K562 (cell line): ENCODE results near the gene ZNF581. TPM values are rescaled to one million over a fixed set of nuclear protein-coding genes. Genes with fewer than 3 reads are reported as not detected.

Source experiments
- CBX5 ChIP-seq: IDR thresholded peaks from 2 replicates; pipeline ENCODE4 v1.6.1; 2014; ENCODE audit warnings: low read depth, borderline replicate concordance
- CREM ChIP-seq: IDR thresholded peaks from 2 replicates; pipeline ENCODE4 v1.6.1; 2014; ENCODE audit warnings: antibody characterized with exemption, low read depth
- ETV6 ChIP-seq, 3 experiments: fragments of 150-350 bp in 1 of 3; sonication (generic) in 1 of 3; formaldehyde crosslinking in 1 of 3; IDR thresholded peaks; 2 replicates each; pipeline versions ENCODE4 v1.6.1 to v1.8.0; 2014 to 2022; ENCODE audit warnings: borderline replicate concordance in 2 of 3, low read depth in 2 of 3, antibody characterized with exemption in 1 of 3, low read length in 1 of 3, mild to moderate bottlenecking in 1 of 3, missing genetic modification reagents in 1 of 3
- FOSL1 ChIP-seq: fragments of 200-800 bp; sonication (Bioruptor generic); conservative IDR thresholded peaks from 2 replicates; pipeline ENCODE4 v1.6.1; 2016; ENCODE audit warnings: missing genetic modification characterization, missing compliant biosample characterization
- GABPB2 ChIP-seq: fragments of 250-450 bp; sonication (Bioruptor Pico); conservative IDR thresholded peaks from 2 replicates; pipeline ENCODE4 v1.5.1; 2021; ENCODE audit warnings: mild to moderate bottlenecking
- GATAD2A ChIP-seq: fragments of 450-650 bp; IDR thresholded peaks from 2 replicates; pipeline ENCODE4 v1.6.1; 2017
- HCFC1 ChIP-seq: IDR thresholded peaks from 2 replicates; pipeline ENCODE4 v1.6.1; 2012; ENCODE audit warnings: low read depth, low read length, improper control_type of control experiment
- KDM5B ChIP-seq: fragments of 200-600 bp; sonication (generic); IDR thresholded peaks from 2 replicates; pipeline ENCODE4 v1.6.1; 2012; ENCODE audit warnings: low read depth, mild to moderate bottlenecking, moderate library complexity, low read length, control low read depth, inconsistent platforms; ENCODE audit not compliant: insufficient replicate concordance
- MLX ChIP-seq, 2 experiments: fragments of 450-650 bp in 1 of 2; sonication (generic) in 1 of 2; formaldehyde crosslinking; conservative IDR thresholded peaks; 2 replicates each; pipeline versions ENCODE4 v1.4.0 to v1.8.1; 2020 to 2022; ENCODE audit warnings: mild to moderate bottlenecking in 1 of 2, missing genetic modification reagents in 1 of 2
- NEUROD1 ChIP-seq: fragments of 150-350 bp; IDR thresholded peaks from 2 replicates; pipeline ENCODE4 v1.6.1; 2014; ENCODE audit warnings: borderline replicate concordance, low read length, low read depth; ENCODE audit not compliant: partially characterized antibody
- NRF1 ChIP-seq, 2 experiments: fragments of 450-650 bp; IDR thresholded peaks in 1 of 2; conservative IDR thresholded peaks in 1 of 2; 2 replicates each; pipeline ENCODE4 v1.6.1; 2014; ENCODE audit warnings: mild to moderate bottlenecking in 2 of 2
- PHF8 ChIP-seq: fragments of 200-600 bp; sonication (generic); IDR thresholded peaks from 2 replicates; pipeline ENCODE4 v1.6.1; 2012; ENCODE audit warnings: mixed run types, mild to moderate bottlenecking, inconsistent platforms, low read length, moderate library complexity, borderline replicate concordance
- PML ChIP-seq: IDR thresholded peaks from 2 replicates; pipeline ENCODE4 v1.6.1; 2012; ENCODE audit warnings: low read length, inconsistent platforms
- POLR2A ChIP-seq: fragments of 450-650 bp; conservative IDR thresholded peaks from 2 replicates; pipeline ENCODE4 v1.6.1; 2016
- POLR2AphosphoS5 ChIP-seq: IDR thresholded peaks from 2 replicates; pipeline ENCODE4 v1.6.1; 2011; ENCODE audit warnings: mild to moderate bottlenecking, low read depth, low read length, moderate library complexity; ENCODE audit not compliant: control insufficient read depth, insufficient read depth
- RCOR1 ChIP-seq, 2 experiments: IDR thresholded peaks; 2 replicates each; pipeline ENCODE4 v1.6.1; 2012; ENCODE audit warnings: low read depth in 2 of 2, low read length in 2 of 2, borderline replicate concordance in 1 of 2, improper control_type of control experiment in 1 of 2
- SIN3B ChIP-seq: fragments of 450-650 bp; IDR thresholded peaks from 2 replicates; pipeline ENCODE4 v1.6.1; 2017; ENCODE audit warnings: low read depth, mild to moderate bottlenecking, moderate library complexity
- SMARCA5 ChIP-seq: fragments of 450-650 bp; IDR thresholded peaks from 2 replicates; pipeline ENCODE4 v1.6.1; 2016
- UBTF ChIP-seq, 2 experiments: IDR thresholded peaks; 2 replicates each; pipeline ENCODE4 v1.6.1; 2012; ENCODE audit warnings: improper control_type of control experiment in 2 of 2, low read depth in 2 of 2, low read length in 2 of 2, borderline replicate concordance in 1 of 2
- ZBED1 ChIP-seq: IDR thresholded peaks from 2 replicates; pipeline ENCODE4 v1.6.1; 2014
- ZC3H11A ChIP-seq: IDR thresholded peaks from 2 replicates; pipeline ENCODE4 v1.6.1; 2012; ENCODE audit warnings: low read depth, low read length, improper control_type of control experiment
- ZNF699 ChIP-seq: fragments of 250-450 bp; sonication (Bioruptor Pico); IDR thresholded peaks from 2 replicates; pipeline ENCODE4 v1.8.0; 2021; ENCODE audit warnings: mild to moderate bottlenecking, moderate library complexity; ENCODE audit not compliant: insufficient replicate concordance
- polyA plus RNA-seq, 8 experiments: library from polyadenylated mRNA; depleted of rRNA in 4 of 8; stranded (reverse) in 5 of 8; unstranded in 3 of 8; fragments of >200 nt; fragmentation: Nextera tagmentation in 2 of 8; fragmentation: Illumina TruSeq in 1 of 8; extraction: Ambion mirVana in 2 of 8; extraction: Trizol in 1 of 8; gene quantifications; 2 replicates each; pipeline versions ENCODE4 v1.2.1 to v1.2.3, GENCODE V29; 2011 to 2014; ENCODE audit warnings: inconsistent platforms in 1 of 8, missing spikeins in 1 of 8
- total RNA-seq, 7 experiments: library from RNA; depleted of rRNA in 6 of 7; stranded (reverse); fragments of >200 nt in 6 of 7; fragmentation: Illumina TruSeq in 2 of 7; extraction: Trizol in 2 of 7; gene quantifications; 2 replicates each; pipeline versions ENCODE4 v1.2.1 to v1.2.3, GENCODE V29; 2011 to 2021; ENCODE audit warnings: low replicate concordance in 1 of 7
- TF ChIP-seq, protein P1 (sequence below): IDR thresholded peaks from 2 replicates; pipeline ENCODE4 v1.6.1; 2016; ENCODE audit warnings: missing genetic modification characterization, missing compliant biosample characterization

Gene ZNF581
- total and polyA plus RNA-seq, 9 of the 15 experiments (the other 6 are each of a cell fraction or from before 2014, with no cell fraction given), result 2.4 to 39.4 (median 15.4) TPM

DNA sequence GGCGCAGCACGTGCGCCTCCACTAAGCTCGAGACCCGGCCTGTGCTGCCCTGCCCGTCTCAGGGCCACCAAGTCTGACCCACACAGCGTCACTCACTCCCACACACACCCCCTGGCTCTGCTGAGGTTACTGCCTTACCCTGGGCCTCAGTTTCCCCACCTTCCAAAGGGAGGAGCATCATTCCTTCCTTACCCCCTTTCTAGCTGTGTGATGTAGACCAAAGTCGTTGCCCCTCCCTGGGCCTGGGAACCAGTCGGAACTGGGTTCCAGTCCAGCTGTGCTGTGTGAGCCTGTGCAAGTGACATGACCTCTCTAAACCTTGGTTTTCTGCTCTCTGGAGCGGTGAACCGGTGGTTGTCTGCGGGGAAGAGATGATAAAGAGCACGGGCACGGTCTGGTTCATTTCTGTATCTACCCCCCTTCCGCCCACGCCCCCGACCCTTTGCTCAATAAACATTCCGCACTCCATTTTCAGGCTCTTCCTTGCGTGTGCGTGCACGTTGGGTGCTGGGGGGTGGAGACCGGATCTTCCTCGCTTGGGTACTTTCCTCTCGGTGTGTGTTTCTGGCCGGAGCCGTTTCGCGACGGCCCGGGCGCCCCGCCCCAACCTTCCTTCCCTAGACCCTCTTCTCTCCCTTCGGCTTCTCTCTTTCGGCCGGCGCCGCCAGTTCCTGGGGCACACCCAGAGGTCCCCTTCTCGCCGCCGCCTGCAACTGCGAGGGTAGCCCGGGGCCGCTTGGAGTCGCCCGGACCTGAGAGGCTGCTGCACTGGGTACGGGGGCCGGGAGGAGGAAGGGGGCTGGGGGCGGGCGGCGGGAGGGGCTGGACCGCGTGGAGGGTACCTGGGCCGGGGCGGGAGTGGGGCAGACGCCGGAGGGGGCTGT lies at the start of gene ZNF581 (continued):
- TF ChIP-seq FOSL1 (no peak), CBX5 (0 out of 2 replicates have a peak, but pooled peaks have one; percentile 10), GABPB2 (no peak), KDM5B (peak; percentile 63), ZC3H11A (0 out of 2 replicates have a peak, but pooled peaks have one; percentile 15), POLR2A (peak; percentile 68), GATAD2A (peak; percentile 80), SMARCA5 (peak; percentile 71; the same call in 1 of the 2 replicates), NEUROD1 (peak; percentile 84), MLX (CRISPR knock-in tag; conservative IDR thresholded peaks at IDR 0.05) (no peak), CREM (peak; percentile 47; the same call in 1 of the 2 replicates), PHF8 (peak; percentile 60; the same call in 1 of the 2 replicates), RCOR1 (IDR thresholded peaks at IDR 0.05; ENCODE audit: borderline replicate concordance in 1 of 2, low read depth in 2 of 2, low read length in 2 of 2) (peak in 1 of 2 experiments; percentile 17; a peak in 2 of 4 replicates), HCFC1 (peak; percentile 81), ETV6 (IDR thresholded peaks at IDR 0.05; ENCODE audit: borderline replicate concordance in 1 of 2, low read depth in 2 of 2, low read length in 1 of 2) (no peak), ETV6 (CRISPR knock-in tag; IDR thresholded peaks at IDR 0.05; ENCODE audit: borderline replicate concordance) (no peak), NRF1 (conservative IDR thresholded peaks at IDR 0.05 in 1 of 2, IDR thresholded peaks at IDR 0.05 in 1 of 2) (0 out of 4 replicates have a peak, but pooled peaks of 1 of the 2 experiments have one; percentile 21), POLR2AphosphoS5 (peak; percentile 57), UBTF (IDR thresholded peaks at IDR 0.05; ENCODE audit: borderline replicate concordance in 1 of 2, low read depth in 2 of 2, low read length in 2 of 2) (peak; percentile 79 to 80; a peak in 2 of 4 replicates), PML (peak; percentile 52), ZBED1 (peak; percentile 23; the same call in 1 of the 2 replicates), SIN3B (peak; percentile 94), ZNF699 (CRISPR knock-in tag) (no peak)
- TF ChIP-seq, protein P1, sequence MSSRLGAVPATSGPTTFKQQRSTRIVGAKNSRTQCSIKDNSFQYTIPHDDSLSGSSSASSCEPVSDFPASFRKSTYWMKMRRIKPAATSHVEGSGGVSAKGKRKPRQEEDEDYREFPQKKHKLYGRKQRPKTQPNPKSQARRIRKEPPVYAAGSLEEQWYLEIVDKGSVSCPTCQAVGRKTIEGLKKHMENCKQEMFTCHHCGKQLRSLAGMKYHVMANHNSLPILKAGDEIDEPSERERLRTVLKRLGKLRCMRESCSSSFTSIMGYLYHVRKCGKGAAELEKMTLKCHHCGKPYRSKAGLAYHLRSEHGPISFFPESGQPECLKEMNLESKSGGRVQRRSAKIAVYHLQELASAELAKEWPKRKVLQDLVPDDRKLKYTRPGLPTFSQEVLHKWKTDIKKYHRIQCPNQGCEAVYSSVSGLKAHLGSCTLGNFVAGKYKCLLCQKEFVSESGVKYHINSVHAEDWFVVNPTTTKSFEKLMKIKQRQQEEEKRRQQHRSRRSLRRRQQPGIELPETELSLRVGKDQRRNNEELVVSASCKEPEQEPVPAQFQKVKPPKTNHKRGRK (tag), result no peak
